ENCODE data around the gene TOR3A. TPM values are rescaled to one million over a fixed set of nuclear protein-coding genes. Genes with fewer than 3 reads are reported as not detected.

Gene TOR3A
- total RNA-seq (2022; extraction: Qiagen RNA extraction; ENCODE audit: low read depth), result 40.3 to 45.8 TPM (median 43.2 TPM) in 5 replicates

GRCh38 chr1:179081687-179082332 lies at the start of gene TOR3A:
Gene TOR3A (plus strand): TSS chr1:179082070. CDS start chr1:179082129, 59 bp downstream.

Other genes starting within 250 kb of the TOR3A start
- not detected in 5 replicates for gene ANGPTL1, start 211.0 kb upstream of the TOR3A start, total RNA-seq (2022; extraction: Qiagen RNA extraction; ENCODE audit: low read depth)
- gene FAM20B, start 56.2 kb upstream of the TOR3A start, total RNA-seq (2022; extraction: Qiagen RNA extraction; ENCODE audit: low read depth), result 15.9 to 22.7 TPM (median 19.7 TPM) in 5 replicates
- 15.0 to 22.0 TPM (median 18.3 TPM) in 5 replicates for gene ABL2, start 147.6 kb downstream of the TOR3A start, total RNA-seq (2022; extraction: Qiagen RNA extraction; ENCODE audit: low read depth)
- 15.7 to 33.8 TPM (median 30.4 TPM) in 5 replicates for gene SOAT1, start 211.7 kb downstream of the TOR3A start, total RNA-seq (2022; extraction: Qiagen RNA extraction; ENCODE audit: low read depth)

Measured in A549 treated with GW870086 at 1 μM for 4 hours (cell line).